Esophagus muscularis mucosa (tissue), 4 donors: ENCODE data around the gene SH3BP4. TPM values are rescaled to one million over a fixed set of nuclear protein-coding genes. Genes with fewer than 3 reads are reported as not detected.
A peak's percentile ranks its signal among the peaks of the same experiment; 100 is the strongest.

Experiments used
- DNase-seq: peaks from one replicate; pipeline ENCODE4 v3.0.0-alpha.2; 2017; ENCODE audit errors: extremely low spot score
- H3K27ac ChIP-seq, 4 donors: fragments of 200-600 bp; sonication (generic); replicated peaks in 1 of 4; 1 replicate in 3 of 4; 2 replicates in 1 of 4; pipeline ENCODE4 v1.5.1; 2016 to 2019; ENCODE audit warnings: mild to moderate bottlenecking in 1 of 4
- H3K27me3 ChIP-seq, 4 donors: fragments of 200-600 bp; sonication (generic); one replicate each; pipeline versions ENCODE4 v1.5.1 to v1.6.0; 2016 to 2019
- H3K36me3 ChIP-seq, 4 donors: fragments of 200-600 bp; sonication (generic); one replicate each; pipeline ENCODE4 v1.5.1; 2016 to 2019
- H3K4me1 ChIP-seq, 4 donors: fragments of 200-600 bp; sonication (generic); one replicate each; pipeline ENCODE4 v1.5.1; 2016 to 2019
- H3K4me3 ChIP-seq, 4 donors: fragments of 200-600 bp; sonication (generic); 1 replicate in 2 of 4; 2 replicates in 2 of 4; pipeline ENCODE4 v1.5.1; 2016 to 2019; ENCODE audit warnings: mild to moderate bottlenecking in 4 of 4, moderate library complexity in 1 of 4
- H3K9me3 ChIP-seq, 4 donors: fragments of 200-600 bp; sonication (generic); 1 replicate in 3 of 4; 2 replicates in 1 of 4; pipeline ENCODE4 v1.5.1; 2016 to 2019
- EP300 ChIP-seq: sonication (generic); formaldehyde crosslinking; IDR thresholded peaks from one replicate; pipeline ENCODE4 v1.6.1; 2017; ENCODE audit warnings: antibody characterized with exemption
- POLR2A ChIP-seq: fragments of 450-650 bp; IDR thresholded peaks from one replicate; pipeline ENCODE4 v1.6.1; 2017; ENCODE audit warnings: antibody characterized with exemption, moderate library complexity, mild to moderate bottlenecking, low read depth
- POLR2AphosphoS5 ChIP-seq, 2 donors: sonication (generic); formaldehyde crosslinking; IDR thresholded peaks; one replicate each; pipeline ENCODE4 v1.6.1; 2017; ENCODE audit warnings: antibody characterized with exemption in 2 of 2
- WGBS: methylation state at CpG from one replicate; pipeline ENCODE4 v1.1.5; 2018; 5-methylcytosine and 5-hydroxymethylcytosine counted together
- intact Hi-C: fragments of 100-400 bp; cut with DNase I; formaldehyde crosslinking; loops from one replicate; pipeline ENCODE4 v1.15.1; 2023
- total RNA-seq, 4 donors: library from RNA; depleted of rRNA; stranded (reverse); fragments of >200 nt; gene quantifications; one replicate each; pipeline versions ENCODE4 v1.1.0 to v1.2.1, GENCODE V29; 2016
- TF ChIP-seq, protein P1 (sequence below), 3 experiments: fragments of 200-600 bp in 2 of 3; fragments of 450-650 bp in 1 of 3; sonication (generic) in 2 of 3; IDR thresholded peaks; one replicate each; pipeline ENCODE4 v1.5.1; 2017 to 2019; ENCODE audit warnings: antibody characterized with exemption in 3 of 3, mild to moderate bottlenecking in 2 of 3, moderate library complexity in 1 of 3

SH3BP4 gene
- total RNA-seq, 4 donors from 2014 or later: 25.3 to 63.1 (median 48.4) TPM

DNA sequence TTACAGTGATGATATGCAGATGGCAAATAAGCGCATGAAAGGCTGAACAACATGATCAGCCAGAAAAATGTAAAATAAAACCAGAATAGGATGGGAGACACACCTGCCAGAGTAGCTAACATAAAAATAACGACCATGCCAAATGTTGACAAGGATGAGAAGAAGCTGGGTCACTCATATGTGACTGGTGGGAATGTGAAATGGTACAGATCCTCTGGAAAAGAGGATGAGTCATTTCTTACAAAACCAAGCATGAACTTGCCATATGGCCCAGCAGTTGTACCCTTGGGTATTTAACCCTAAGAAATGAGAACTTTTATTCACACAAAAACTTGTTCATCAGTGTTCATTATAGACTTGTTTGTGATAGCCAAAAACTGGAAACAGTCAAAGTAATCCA, 143.8 kb downstream of the SH3BP4 start:
- 73% methylated on average over 2 of the region's 2 CpGs for WGBS

DNA sequence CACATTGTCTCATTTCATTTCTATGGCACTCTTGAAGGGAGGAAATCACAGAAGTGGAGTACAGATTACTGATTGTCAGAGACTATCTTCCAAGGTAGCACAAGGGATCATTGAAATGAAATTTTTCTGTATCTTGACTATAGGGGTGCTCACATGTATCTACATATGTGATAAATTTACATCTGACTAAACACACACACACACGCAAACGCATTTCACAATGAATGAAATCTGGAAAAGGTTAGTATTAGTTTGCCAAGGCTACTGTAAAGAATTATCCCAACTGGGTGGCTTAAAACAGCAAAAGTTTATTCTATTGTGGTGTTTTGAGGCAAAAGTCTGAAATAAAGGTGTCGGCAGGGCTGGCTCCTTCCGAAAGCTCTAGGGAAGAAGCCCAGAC, 144.6 kb downstream of the SH3BP4 start:
- no peak overlapping the region for H3K27ac ChIP-seq
- H3K4me1 ChIP-seq: peaks cover 0 to 25% (median 16%) of the 10 kb centered on the region in 4 donors
- no peak overlapping the region for H3K4me3 ChIP-seq
- no peaks in the 10 kb centered on the region for H3K27me3 ChIP-seq
- no peaks in the 10 kb centered on the region for H3K36me3 ChIP-seq
- no peak for TF ChIP-seq EP300
- no peak for TF ChIP-seq POLR2AphosphoS5 (IDR thresholded peaks at IDR 0.05)
- TF ChIP-seq, protein P1, sequence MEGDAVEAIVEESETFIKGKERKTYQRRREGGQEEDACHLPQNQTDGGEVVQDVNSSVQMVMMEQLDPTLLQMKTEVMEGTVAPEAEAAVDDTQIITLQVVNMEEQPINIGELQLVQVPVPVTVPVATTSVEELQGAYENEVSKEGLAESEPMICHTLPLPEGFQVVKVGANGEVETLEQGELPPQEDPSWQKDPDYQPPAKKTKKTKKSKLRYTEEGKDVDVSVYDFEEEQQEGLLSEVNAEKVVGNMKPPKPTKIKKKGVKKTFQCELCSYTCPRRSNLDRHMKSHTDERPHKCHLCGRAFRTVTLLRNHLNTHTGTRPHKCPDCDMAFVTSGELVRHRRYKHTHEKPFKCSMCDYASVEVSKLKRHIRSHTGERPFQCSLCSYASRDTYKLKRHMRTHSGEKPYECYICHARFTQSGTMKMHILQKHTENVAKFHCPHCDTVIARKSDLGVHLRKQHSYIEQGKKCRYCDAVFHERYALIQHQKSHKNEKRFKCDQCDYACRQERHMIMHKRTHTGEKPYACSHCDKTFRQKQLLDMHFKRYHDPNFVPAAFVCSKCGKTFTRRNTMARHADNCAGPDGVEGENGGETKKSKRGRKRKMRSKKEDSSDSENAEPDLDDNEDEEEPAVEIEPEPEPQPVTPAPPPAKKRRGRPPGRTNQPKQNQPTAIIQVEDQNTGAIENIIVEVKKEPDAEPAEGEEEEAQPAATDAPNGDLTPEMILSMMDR (IDR thresholded peaks at IDR 0.05): no peak
- TF ChIP-seq POLR2A: no peak
- H3K9me3 ChIP-seq: no peaks in the 10 kb centered on the region
- WGBS: 97% methylated on average over 4 of the region's 4 CpGs
- peak; percentile 60 for DNase-seq
- intact Hi-C loops: loop anchor here (10.0 kb wide), 1 partner anchor 142 kb away; the partner anchor contains the start of gene SH3BP4

More for the DNA sequence above, 143.8 kb downstream of the SH3BP4 start:
- Histone ChIP-seq H3K9me3 (no peaks in the 10 kb centered on the region), H3K4me1 (peaks cover 0 to 21% (median 16%) of the 10 kb centered on the region in 4 donors), H3K27me3 (no peaks in the 10 kb centered on the region), H3K27ac (no peak overlapping the region), H3K36me3 (no peaks in the 10 kb centered on the region), H3K4me3 (no peak overlapping the region)
- TF ChIP-seq, protein P1 (IDR thresholded peaks at IDR 0.05): no peak
- TF ChIP-seq EP300: no peak
- no peak for TF ChIP-seq POLR2A
- no peak for TF ChIP-seq POLR2AphosphoS5 (IDR thresholded peaks at IDR 0.05)
- DNase-seq: peak; percentile 26
- intact Hi-C loops: loop anchor here (10.0 kb wide), 1 partner anchor 141 kb away; the partner anchor contains the start of gene SH3BP4

GRCh38 chr2:235097196-235097595, 145.4 kb downstream of the SH3BP4 start:
- peaks cover 0 to 25% (median 16%) of the 10 kb centered on the region in 4 donors for H3K4me1 ChIP-seq
- no peak for TF ChIP-seq POLR2A
- H3K4me3 ChIP-seq: no peak overlapping the region
- no peak overlapping the region for H3K27ac ChIP-seq
- no peaks in the 10 kb centered on the region for H3K9me3 ChIP-seq
- peak; percentile 87 for DNase-seq
- 98% methylated on average over 6 of the region's 6 CpGs for WGBS
- intact Hi-C loops: loop anchor here (10.0 kb wide), 1 partner anchor 142 kb away; the partner anchor contains the start of gene SH3BP4
- H3K36me3 ChIP-seq: no peaks in the 10 kb centered on the region
- no peaks in the 10 kb centered on the region for H3K27me3 ChIP-seq

GRCh38 chr2:235098269-235098668, 146.5 kb downstream of the SH3BP4 start:
- intact Hi-C loops: loop anchor here (10.0 kb wide), 1 partner anchor 143 kb away; the partner anchor contains the start of gene SH3BP4
- TF ChIP-seq, protein P1 (IDR thresholded peaks at IDR 0.05): no peak
- no peak for TF ChIP-seq EP300
- no peak for TF ChIP-seq POLR2AphosphoS5 (IDR thresholded peaks at IDR 0.05)
- no peak for TF ChIP-seq POLR2A

DNA sequence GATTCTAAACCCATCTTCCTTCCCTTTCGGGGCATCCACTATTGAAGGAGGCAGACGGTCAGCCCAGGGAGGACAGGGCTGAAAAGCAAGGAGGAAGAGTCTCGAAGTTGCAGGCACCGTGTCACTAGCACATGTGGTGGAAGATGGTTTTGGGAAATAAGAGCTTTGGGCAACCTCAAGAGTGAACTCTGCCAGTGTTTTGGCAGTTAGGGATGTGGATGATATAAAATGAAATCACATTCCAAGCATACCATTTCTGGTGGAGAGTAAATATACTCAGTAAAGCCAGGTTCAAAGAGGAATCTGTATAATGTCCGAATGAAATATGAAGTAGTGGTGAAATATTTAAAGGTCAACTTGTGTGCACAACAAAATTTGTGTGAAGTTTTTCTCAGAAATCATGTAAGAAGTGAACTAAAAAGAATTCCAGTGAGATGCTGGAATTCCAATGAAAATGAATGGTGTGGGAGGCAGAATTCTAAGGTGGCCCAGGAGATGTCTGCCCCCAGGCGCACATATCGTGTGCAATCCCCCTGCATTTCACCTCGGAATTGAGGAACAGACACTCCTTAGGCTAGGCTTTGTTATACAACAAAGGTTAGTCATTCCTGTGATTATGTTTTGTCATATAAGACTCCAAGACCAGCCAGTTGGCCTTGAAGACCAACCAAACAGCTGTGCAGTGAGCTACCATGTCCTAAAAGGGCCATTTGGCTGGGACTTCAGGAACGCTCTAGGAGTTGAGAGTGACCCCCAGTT, 147.1 kb downstream of the SH3BP4 start:
- intact Hi-C loops: loop anchor here (10.0 kb wide), 1 partner anchor 144 kb away; the partner anchor contains the start of gene SH3BP4
- 47% methylated on average over 8 of the region's 9 CpGs for WGBS
- Histone ChIP-seq H3K36me3 (no peaks in the 10 kb centered on the region), H3K9me3 (no peaks in the 10 kb centered on the region), H3K27ac (no peak overlapping the region), H3K27me3 (no peaks in the 10 kb centered on the region), H3K4me1 (peaks cover 0 to 25% (median 16%) of the 10 kb centered on the region in 4 donors), H3K4me3 (no peak overlapping the region)
- TF ChIP-seq EP300 (no peak), POLR2AphosphoS5 (IDR thresholded peaks at IDR 0.05) (no peak), POLR2A (no peak)
- TF ChIP-seq, protein P1 (IDR thresholded peaks at IDR 0.05): no peak
- no peak for DNase-seq

More at GRCh38 chr2:235098269-235098668, 146.5 kb downstream of the SH3BP4 start:
- Histone ChIP-seq H3K27ac (peak overlapping the region in 1 of 4 donors; percentile 6), H3K4me3 (no peak overlapping the region), H3K4me1 (peaks cover 0 to 25% (median 16%) of the 10 kb centered on the region in 4 donors), H3K27me3 (no peaks in the 10 kb centered on the region), H3K9me3 (no peaks in the 10 kb centered on the region), H3K36me3 (no peaks in the 10 kb centered on the region)
- WGBS: 69% methylated on average over 4 of the region's 4 CpGs
- peak; percentile 68 for DNase-seq
